GM21515 (cell line): ENCODE data around the gene SGMS1.
"Not testable (repeated sequence)": the region's sequence is repeated elsewhere in the genome, so short reads cannot be mapped to it uniquely, and the experiment has no call there.

ENCODE experiments used
- ATAC-seq: cut with Tn5 transposase; IDR thresholded peaks from one replicate; pipeline ENCODE4 v1.9.1; 2021; ENCODE audit not compliant: unreplicated experiment

The SGMS1 gene

GRCh38 chr10:50477287-50478203 lies 146.2 kb downstream of the SGMS1 start:
- ATAC-seq: no peak

GRCh38 chr10:50473756-50474155 lies 150.0 kb downstream of the SGMS1 start:
- no peak for ATAC-seq

- no peak for ATAC-seq
Measured at GRCh38 chr10:50472914-50473313, 150.8 kb downstream of the SGMS1 start.

GRCh38 chr10:50471583-50471975 lies 152.2 kb downstream of the SGMS1 start:
- ATAC-seq: no peak

- no peak for ATAC-seq
Measured at GRCh38 chr10:50470798-50471582, 152.8 kb downstream of the SGMS1 start.

GRCh38 chr10:50470345-50470744 lies 153.4 kb downstream of the SGMS1 start:
- ATAC-seq: peak; percentile 67

- ATAC-seq: no peak
Measured at GRCh38 chr10:50469778-50470193, 154.0 kb downstream of the SGMS1 start.

GRCh38 chr10:50469288-50469687 lies 154.5 kb downstream of the SGMS1 start:
- ATAC-seq: no peak

GRCh38 chr10:50467209-50467608 lies 156.5 kb downstream of the SGMS1 start:
- no peak for ATAC-seq

GRCh38 chr10:50464004-50464409 lies 159.7 kb downstream of the SGMS1 start:
- ATAC-seq: no peak

GRCh38 chr10:50461834-50462233 lies 161.9 kb downstream of the SGMS1 start:
- ATAC-seq: no peak

- ATAC-seq: no peak
Measured at GRCh38 chr10:50461123-50461522, 162.6 kb downstream of the SGMS1 start.

- ATAC-seq: no peak
Measured at GRCh38 chr10:50456719-50457118, 167.0 kb downstream of the SGMS1 start.

GRCh38 chr10:50453940-50454339 lies 169.8 kb downstream of the SGMS1 start:
- ATAC-seq: no peak

- ATAC-seq: no peak
Measured at GRCh38 chr10:50452603-50453002, 171.2 kb downstream of the SGMS1 start.

- no peak for ATAC-seq
Measured at GRCh38 chr10:50447691-50448090, 176.1 kb downstream of the SGMS1 start.

GRCh38 chr10:50445777-50446176 lies 178.0 kb downstream of the SGMS1 start:
- ATAC-seq: not testable (repeated sequence)

- no peak for ATAC-seq
Measured at GRCh38 chr10:50440489-50440888, 183.3 kb downstream of the SGMS1 start.

- no peak for ATAC-seq
Measured at GRCh38 chr10:50439806-50440205, 183.9 kb downstream of the SGMS1 start.

GRCh38 chr10:50439187-50439586 lies 184.6 kb downstream of the SGMS1 start:
- no peak for ATAC-seq

- no peak for ATAC-seq
Measured at GRCh38 chr10:50438049-50438936, 185.5 kb downstream of the SGMS1 start.
